IPS-NIHi7 (cell line): ENCODE data around the gene GRIN2A.

Experiments used
- DNase-seq: peaks from one replicate; pipeline ENCODE4 v3.0.0; 2012; ENCODE audit warnings: mixed read lengths; ENCODE audit errors: extremely low spot score

The GRIN2A gene

GRCh38 chr16:10181196-10182162, 749 bp downstream of the GRIN2A start:
- peak; percentile 90 for DNase-seq

- DNase-seq: peak; percentile 80
Measured at GRCh38 chr16:10180771-10181163, 1.5 kb downstream of the GRIN2A start.

- DNase-seq: peak; percentile 19
Measured at GRCh38 chr16:10180042-10180770, 2.0 kb downstream of the GRIN2A start.

DNA sequence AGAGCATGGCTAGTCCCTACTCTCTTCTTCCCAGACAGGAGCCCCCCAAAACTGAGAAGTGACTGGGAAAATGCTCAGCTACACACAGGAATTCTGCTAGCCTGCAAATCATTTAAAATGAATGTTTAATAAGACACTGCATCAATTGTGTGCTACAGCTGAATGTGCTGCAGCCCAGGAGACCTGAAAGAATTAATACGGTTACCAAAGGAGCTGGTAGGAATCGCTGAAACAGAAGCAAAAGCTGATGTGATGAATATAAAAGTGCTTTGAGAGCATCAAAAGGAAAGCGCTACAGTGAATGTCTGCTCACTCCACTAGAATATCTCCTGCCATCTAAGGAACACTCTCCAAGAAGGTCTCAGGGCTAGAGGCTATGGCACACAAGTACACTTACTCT, 3.7 kb downstream of the GRIN2A start:
- no peak for DNase-seq

DNA sequence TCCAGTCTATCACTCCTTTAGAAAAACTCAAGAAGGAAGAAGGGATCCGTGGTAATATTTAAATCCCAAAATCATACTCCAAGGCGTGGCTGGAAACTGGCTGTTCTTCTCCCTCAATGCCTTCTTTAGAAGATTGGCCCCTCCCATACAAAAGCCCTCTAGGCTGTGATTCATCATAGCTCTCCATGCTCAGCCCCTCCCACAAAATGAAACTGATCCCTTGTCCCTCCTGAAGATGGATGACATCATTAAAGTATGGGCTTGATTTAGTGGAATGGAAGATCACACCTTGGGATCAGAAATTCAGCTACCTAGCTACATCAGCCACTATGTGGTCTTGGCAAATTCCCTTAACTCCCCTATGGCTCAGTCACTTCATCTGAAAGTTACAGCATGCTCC, 4.1 kb downstream of the GRIN2A start:
- DNase-seq: no peak

DNA sequence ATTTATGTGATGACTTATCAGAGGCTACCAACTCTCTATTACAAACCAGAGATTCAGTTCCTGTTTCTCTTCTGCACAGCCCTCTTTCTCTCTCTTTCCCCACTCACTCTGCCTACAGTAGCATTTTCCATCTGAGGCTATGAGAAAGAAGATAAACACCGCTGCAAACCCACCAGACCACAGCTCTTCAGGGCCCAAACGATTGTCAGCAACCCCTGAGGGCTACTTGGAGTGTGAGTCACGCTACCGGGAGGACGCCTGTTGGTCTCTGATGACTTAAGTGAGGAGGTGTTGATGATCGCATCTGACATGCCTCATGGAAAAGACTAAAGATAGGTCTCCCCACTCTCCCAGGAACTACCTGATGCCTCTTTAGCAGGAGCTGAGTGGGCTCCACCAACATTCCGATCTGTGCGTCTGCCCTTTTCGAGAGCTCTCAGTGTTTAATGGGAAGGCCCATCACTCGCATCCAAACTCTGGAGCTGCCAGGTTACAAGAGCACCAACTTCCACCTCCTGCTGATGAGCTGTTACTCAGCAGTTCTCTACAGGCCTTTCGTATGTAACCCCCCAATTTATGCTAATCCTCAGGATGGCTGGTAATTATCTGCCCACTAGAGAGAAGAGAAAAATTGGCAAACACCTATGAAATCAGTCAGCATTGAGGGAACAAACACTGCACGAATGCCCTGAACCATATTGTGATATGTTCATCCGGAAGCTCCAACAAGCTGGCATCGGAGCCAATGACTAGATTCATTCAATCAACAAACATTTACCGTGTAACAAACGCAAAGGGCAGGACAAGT, 9.2 kb downstream of the GRIN2A start:
- peak; percentile 50 for DNase-seq

DNA sequence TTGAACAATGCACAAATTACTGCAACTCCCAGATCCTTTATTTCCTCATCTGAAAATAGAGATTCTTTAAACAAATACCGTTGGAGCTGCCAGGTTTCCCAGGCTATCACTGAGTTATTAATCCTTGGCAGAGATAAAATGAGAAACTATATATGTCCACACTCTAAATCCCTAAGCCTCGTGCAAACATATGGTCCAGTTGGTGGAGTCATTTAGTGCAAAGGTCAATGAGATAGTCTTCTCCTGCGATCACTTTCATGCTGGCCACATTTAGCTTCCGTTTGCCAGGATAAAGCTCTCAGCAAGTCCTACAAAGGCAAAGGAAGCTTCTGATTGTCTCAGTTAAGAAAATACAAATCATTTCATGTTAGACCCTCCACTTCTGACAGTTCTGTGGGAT, 11.0 kb downstream of the GRIN2A start:
- DNase-seq: no peak

- no peak for DNase-seq
Measured at GRCh38 chr16:10169904-10170410, 12.3 kb downstream of the GRIN2A start.

DNA sequence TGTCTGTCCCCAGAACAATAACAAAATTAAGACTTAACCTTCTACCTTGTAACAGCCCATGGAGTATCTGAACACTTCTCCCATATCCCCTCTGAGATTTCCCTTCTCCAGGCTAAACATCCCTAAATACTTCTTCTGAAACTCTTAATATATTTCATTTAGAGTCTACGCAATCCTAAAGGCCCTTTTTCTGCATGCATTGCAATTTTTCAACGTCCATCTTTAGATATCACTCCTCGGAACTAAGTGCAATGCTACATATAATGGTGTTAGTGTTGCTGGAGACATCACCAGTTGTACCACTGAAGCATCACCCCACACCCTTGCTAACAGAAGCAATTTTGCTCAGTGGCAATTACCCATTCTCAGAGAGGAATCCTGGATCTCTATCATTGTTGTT, 13.2 kb downstream of the GRIN2A start:
- DNase-seq: no peak

- DNase-seq: no peak
Measured at GRCh38 chr16:10168258-10168657, 14.0 kb downstream of the GRIN2A start.

GRCh38 chr16:10165643-10166042, 16.6 kb downstream of the GRIN2A start:
- DNase-seq: no peak

- no peak for DNase-seq
Measured at GRCh38 chr16:10162981-10163380, 19.2 kb downstream of the GRIN2A start.

DNA sequence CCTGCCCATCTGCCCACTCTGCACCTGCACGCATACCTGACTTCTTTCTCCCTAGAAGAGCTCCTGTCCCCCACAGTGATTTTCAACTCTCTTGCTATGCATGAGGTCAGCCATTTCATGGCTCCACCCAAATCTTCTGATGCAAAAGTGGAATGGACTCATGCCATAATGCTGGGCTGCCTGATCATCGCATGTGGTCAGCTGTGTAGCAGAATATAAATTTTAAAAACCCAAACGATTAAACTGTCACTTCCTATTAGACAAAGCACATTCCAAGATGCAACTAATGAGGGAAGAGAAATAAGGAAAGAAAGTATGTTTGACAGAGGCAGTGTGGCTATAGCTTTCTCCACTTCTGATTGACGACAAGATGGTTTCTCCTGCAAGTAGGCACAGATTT, 26.1 kb downstream of the GRIN2A start:
- DNase-seq: no peak

- DNase-seq: no peak
Measured at GRCh38 chr16:10154389-10154788, 27.8 kb downstream of the GRIN2A start.

DNA sequence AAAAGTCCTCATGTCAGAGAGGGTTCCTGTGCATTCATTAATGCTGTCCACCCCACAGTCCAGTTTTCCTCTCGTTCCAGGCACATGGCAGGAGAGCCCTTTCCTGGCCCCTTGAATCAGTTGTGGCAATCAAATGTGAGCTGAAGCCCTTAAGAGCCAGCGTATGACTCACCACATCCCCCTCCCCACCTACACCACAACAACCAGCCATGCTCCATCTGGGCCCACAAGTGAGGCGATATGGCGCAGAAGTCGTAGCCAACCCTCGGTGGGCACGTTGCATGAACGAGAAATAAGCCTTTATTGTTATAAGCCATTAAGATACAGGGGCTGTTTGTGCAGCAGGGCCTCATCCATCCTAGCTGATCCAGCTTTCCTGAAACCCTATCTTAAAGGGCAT, 28.2 kb downstream of the GRIN2A start:
- DNase-seq: no peak

GRCh38 chr16:10151718-10152117, 30.5 kb downstream of the GRIN2A start:
- no peak for DNase-seq

DNA sequence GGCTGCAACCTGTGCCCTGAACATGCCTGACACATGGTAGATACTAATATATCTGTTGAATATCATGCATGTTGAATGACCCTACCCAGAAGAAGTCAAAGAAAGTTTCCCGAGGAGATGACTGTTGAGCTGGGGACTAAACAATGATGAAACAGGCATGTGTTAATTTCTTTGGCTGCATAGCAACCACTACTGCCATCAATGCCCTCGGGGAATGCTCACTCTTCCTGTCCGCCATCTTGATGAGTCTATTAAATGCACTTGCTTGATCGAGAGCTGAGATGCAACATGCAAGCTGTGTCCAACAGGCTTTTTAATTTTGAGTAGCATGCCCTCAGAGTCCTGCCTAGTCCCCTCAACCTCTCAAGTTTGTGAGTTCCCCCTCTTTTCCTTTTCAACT, 31.3 kb downstream of the GRIN2A start:
- DNase-seq: no peak

- no peak for DNase-seq
Measured at GRCh38 chr16:10145542-10146035, 36.6 kb downstream of the GRIN2A start.

- no peak for DNase-seq
Measured at GRCh38 chr16:10141671-10142070, 40.6 kb downstream of the GRIN2A start.

- no peak for DNase-seq
Measured at GRCh38 chr16:10138881-10139280, 43.3 kb downstream of the GRIN2A start.

GRCh38 chr16:10137341-10137740, 44.9 kb downstream of the GRIN2A start:
- DNase-seq: no peak

GRCh38 chr16:10136916-10137315, 45.3 kb downstream of the GRIN2A start:
- peak; percentile 46 for DNase-seq
